CD4-positive, alpha-beta T cell treated with Interferon gamma for 1 hour (primary cell): ENCODE measurements around the gene STMN1.
A peak's percentile ranks its signal among the peaks of the same experiment; 100 is the strongest.
"Not testable (repeated sequence)": the region's sequence is repeated elsewhere in the genome, so short reads cannot be mapped to it uniquely, and the experiment has no call there.

ENCODE experiments used
- DNase-seq: peaks from one replicate; pipeline ENCODE4 v3.0.0-alpha.2; 2020

Gene STMN1

DNA sequence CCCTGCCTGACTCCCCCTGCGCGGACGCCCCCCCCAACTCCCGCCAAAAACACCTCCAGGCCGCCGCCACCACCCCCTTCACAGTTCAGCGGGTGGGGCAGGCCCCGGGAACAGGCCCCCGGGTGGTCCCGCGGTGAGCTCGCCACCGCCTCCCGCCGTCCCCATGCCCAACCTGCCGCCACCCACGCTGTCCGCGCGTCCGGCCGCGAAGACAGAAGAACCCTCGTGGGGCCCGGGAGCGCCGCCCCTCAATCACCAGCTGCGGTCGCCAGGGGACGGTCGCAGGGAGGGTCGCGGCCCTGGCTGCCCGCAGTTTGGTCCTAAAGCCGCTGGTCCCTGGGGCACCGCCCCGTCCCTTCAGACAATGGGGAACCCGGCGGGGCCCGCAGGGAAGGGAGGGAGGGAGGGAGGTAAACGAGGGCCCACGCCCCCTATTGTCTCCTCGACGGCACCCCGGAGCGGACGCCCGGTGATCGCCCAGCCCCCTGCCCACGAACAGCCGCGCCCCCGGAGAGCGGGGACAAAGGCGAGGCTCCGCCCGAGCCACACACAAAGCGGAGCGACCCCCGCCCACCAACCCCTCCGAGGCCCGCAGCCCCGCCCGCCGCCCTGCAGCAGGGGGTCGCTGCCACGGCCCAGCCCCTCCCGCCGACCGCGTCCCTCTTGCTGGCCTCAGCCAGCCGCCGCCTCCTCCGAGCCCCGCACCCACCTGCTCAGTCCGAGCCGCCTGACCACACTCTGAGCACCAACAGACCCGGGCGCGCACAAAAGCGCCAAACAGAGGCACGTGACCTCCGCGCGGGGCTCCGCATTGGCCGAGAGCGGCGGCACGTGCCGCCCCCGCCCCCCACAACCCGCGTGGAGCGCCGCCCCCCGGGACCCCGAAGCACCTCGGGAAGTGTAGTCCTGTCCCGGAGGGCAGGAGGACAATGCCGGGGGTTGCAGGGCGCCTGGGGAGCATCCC lies at the start of gene STMN1:
TSS of gene STMN1 (minus strand) at position 740 of the 964 bp plus-strand sequence. CDS start 1,743 bp downstream, outside the sequence.
- peak; percentile 89 for DNase-seq

- no peak for DNase-seq
Observed at GRCh38 chr1:25955553-25955952, 49.3 kb upstream of the STMN1 start.

GRCh38 chr1:25954282-25954938 lies 48.2 kb upstream of the STMN1 start:
- no peak for DNase-seq

DNA sequence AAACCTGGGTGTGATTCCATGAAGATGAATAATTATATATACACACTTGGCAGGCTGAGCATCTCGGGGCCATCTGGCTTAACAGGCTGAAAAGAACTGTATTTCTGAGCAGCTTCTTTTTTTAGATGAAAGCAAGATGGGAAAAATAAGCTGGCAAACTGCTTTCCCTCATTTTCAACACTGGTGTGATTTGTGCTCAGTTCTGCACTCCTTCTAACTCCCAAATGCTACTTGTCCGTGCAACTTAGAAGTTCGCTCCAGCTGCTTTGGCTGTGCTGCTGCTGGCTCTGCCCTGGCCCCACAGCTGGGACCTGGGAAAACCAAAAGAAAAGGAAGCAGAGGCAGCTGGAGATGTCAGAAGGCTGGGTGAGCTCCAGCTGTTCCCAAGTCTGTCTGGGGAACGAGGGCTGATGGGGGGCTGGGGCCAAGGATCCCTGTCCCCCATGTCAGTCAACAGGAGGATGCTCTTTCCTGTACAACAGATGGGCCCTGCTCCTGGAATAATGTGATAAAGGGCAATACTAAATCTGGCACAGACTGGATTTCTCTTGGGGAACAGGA lies 46.7 kb upstream of the STMN1 start:
- no peak for DNase-seq

DNA sequence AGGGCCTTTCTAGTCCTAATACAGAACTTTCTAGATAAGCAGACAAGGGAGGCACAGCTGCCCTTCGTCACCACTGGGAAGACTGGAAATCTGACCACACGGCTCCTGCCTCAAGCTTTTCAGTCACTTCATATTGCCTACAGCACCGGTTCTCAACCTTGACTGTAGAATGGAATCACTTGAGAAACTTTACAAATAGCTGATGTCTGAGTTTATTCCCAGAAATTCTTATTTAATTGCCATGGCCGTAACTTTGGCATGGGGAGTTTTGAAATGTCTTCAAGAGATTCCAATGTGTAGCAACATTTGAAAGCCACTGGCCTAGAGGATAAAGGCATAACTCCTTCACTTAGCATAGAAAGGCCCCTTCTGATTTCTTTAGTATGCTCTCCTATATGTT lies 42.4 kb upstream of the STMN1 start:
- DNase-seq: no peak

- DNase-seq: no peak
Observed at GRCh38 chr1:25947027-25947426, 40.8 kb upstream of the STMN1 start.

GRCh38 chr1:25945761-25946160 lies 39.5 kb upstream of the STMN1 start:
- no peak for DNase-seq

DNA sequence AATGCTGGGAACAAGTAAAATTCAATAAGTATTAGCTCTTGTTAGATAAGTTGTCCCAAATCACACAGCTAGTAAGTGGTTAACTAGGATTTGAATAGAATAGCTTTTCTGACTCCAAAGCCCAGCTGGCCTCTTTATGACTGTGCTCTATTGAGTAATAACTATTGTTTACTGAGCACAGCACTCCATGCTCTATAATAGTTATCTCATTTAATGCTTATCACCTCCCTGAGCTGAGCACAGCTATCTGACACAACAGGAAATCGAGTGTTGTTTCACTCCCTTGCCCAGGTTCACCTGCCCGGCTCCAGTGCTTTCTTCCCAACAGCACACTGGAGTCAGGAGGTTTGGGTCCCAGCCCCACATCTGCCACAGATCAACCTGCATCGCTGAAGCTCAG lies 38.8 kb upstream of the STMN1 start:
- no peak for DNase-seq

DNA sequence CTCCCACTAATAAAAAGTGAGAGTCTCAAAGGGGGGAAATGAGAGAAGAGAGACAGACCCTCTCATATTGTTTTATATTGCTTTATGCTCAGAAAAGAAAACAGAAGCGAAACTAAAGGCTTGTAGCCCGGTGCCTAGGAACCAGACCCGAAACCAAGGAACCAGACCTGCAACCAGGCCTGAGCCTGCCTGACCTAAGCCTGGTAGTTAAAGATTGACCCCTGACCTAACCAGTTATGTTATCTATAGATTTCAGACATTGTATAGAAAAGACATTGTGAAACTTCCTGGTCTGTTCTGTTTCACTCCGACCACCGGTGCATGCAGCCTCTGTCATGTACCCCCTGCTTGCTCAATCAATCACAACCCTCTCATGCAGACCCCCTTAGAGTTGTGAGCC lies 37.3 kb upstream of the STMN1 start:
- DNase-seq: not testable (repeated sequence)

DNA sequence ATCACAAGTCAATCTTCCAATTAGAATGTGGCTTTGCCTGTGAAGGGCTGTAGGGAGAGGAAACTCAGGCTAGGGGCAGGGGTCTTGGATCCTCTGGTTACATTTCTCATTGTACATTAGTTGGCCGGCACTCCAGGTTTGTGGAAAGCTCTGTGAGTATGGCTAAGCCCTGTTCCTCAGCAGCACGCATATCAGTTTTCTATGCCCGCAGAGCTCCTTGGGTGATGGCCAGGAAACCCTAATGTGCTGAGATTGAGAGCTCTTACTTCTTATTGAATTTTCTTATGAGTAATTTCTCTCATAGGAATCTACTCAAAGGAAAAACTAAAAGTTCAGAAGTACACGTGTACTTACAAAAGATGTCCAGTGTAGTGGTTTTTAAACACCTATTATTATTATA lies 30.7 kb upstream of the STMN1 start:
- no peak for DNase-seq

DNA sequence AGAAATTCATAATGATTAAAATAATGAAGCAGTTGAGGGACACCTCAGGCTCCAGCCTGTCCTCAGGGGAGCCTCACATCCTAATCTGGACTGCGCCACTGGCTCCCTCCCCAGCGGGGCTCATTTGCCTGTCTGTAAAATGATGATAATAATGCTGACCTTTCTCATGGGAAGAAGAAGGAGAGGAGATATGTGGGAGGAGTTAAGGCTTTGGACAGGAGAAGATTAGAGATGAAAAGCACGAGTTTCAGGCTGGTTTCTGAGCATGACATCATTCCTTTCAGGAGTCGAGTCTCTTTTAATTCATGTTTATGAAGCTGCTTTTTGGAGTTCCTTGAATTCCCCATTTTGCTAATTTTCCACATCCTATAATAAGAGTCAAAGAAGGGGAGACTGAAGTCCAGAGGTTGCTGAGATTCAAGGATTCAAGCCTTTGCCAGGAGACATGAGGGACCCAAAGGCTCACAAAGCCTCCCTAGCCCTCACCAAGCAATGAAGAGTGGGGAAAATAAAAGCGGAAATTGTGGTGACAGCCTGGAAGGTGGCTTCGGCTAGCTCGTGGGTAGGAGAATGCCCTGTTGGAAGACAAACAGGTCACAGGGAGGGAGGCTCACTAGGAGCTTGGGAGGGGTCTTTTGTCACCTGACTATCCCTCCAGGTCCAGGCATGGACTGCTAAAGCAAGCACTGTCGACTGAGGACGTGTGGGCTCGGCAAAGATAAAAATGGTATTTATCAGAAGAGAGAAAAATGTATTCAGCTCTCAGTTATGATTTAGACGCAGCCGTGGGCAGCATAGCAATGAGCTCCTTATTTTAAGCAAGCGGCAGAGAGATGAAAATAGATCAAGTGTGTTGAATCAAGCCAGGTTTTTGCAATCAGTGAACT lies 27.5 kb upstream of the STMN1 start:
- no peak for DNase-seq

GRCh38 chr1:25932811-25933400 lies 26.7 kb upstream of the STMN1 start:
- DNase-seq: not testable (repeated sequence)

GRCh38 chr1:25932321-25932720 lies 26.1 kb upstream of the STMN1 start:
- no peak for DNase-seq

DNA sequence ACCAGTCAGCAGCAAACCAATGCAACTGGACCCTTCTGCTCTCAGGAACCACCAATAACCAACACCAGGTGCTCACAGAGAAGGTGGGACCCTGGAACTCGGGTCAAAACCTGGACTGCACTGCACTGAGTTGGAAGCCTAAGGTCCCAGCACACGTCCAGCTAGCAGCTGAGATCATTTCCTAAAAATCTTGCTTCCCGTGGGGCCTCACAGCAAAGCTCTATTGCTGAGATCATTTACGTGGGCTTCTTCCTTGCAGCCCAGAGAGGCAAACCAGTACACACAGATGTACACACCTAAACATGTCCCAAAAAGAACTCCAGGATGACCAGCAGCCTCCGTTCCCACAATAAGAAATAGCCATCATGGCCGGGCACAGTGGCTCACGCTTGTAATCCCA lies 22.8 kb upstream of the STMN1 start:
- DNase-seq: no peak

- DNase-seq: no peak
Observed at GRCh38 chr1:25927521-25928265, 21.5 kb upstream of the STMN1 start.

- DNase-seq: no peak
Observed at GRCh38 chr1:25926731-25927496, 20.7 kb upstream of the STMN1 start.

DNA sequence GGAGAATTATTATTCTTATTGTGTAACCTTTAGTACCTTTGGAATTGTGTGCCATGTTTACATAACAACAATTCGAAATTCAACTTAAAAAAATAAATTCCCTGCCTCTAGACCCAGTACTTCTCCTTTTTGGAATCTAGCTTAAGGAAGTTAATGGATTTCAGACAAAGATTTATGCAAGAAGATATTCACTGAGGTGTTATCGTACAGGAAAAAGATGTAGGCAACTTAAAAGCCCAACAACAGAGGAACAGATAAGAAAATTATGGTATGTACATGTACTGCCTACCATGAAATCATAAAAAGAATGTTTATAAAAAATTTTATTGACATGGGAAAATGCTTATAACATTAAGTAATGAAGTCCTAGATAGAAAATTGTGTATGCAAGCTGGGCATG lies 18.2 kb upstream of the STMN1 start:
- no peak for DNase-seq

DNA sequence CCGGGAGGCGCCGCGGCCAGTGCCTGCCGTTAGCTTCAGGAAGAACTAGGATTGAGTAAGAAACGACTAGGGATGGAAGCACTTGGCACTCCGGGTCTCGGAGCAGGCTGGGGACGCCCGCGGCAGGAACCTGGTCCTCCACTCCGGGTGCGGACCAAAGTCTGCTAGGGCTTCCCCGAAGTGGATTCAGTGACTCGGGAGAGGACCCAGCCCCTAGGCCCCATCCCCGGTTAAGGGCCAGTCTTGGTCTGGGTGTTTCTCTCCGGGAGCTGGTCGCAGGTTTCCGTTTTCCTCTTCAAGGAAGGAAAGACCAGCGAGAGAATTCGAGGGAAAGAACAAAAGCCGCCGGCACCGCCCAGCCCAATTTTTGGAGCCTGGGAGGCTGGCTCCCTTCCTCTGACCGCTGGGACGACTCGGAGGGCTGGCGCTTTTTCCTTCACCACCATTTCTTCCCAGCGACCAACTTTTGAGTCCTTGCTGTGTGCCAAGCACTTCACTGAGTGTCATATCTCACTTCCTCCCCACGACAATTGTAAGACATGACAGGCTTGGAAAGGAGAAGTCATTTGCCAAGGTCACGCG lies 16.8 kb upstream of the STMN1 start:
- DNase-seq: peak; percentile 2

DNA sequence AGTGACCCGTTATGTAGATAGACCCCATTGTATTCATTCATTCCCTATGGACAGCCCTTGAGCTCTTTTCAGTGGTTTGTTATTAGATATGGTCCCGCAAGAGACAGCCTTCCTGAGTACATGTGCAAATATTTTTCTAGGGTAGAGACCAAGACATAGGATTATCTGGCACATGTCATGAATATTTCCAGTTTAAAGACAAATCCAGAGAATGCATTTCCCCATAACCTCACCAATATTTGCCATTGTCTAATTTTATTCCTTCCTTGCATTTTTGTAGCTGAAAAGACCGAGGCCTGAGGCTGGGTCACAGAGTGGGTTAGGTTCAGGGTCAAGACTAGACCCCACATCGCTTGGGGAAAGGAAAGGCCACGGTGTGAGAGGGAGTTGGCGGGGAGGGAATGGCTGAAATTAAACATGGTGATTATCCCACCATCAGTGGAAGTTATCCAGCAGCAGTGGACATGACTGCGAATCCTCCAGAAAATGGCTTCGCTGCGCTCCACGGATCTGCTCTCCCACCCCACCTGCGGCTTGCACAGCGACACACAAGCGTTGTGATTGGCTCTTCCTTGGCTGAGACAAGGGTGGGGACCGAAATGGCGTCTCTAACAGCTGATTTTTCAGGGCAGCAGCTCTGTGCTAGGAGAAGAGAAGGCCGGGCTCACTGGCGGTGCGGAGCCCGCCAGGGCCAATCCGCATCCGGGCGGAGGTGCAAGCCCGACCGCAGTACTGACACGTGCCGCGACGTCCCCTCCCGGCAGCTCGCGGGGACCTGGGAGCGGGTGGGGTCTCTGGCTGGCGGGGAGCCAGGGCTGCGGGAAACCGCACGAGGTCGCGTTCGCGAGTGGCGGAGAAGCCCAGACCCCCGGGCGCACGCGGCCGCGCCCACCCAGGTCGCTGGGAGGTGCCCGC lies 16.1 kb upstream of the STMN1 start:
- DNase-seq: peak; percentile 41
